Activated CD4-positive, alpha-beta T cell treated with anti-CD3 and anti-CD28 coated beads, Interleukin-2, Interleukin-6, amounts not matched to agents 100 ng/mL and 50 ng/mL, durations not matched to agents 16 hours and 8 hours (primary cell): ENCODE data around the gene FETUB.
"Not testable (repeated sequence)": the region's sequence is repeated elsewhere in the genome, so short reads cannot be mapped to it uniquely, and the experiment has no call there.

Experiments used
- DNase-seq: peaks from one replicate; pipeline ENCODE4 v3.0.0-alpha.2; 2020

Gene FETUB

GRCh38 chr3:186613637-186614265, 26.4 kb upstream of the FETUB start:
- no peak for DNase-seq

- no peak for DNase-seq
These were observed 26.0 kb upstream of the FETUB start for GRCh38 chr3:186614266-186614596.

DNA sequence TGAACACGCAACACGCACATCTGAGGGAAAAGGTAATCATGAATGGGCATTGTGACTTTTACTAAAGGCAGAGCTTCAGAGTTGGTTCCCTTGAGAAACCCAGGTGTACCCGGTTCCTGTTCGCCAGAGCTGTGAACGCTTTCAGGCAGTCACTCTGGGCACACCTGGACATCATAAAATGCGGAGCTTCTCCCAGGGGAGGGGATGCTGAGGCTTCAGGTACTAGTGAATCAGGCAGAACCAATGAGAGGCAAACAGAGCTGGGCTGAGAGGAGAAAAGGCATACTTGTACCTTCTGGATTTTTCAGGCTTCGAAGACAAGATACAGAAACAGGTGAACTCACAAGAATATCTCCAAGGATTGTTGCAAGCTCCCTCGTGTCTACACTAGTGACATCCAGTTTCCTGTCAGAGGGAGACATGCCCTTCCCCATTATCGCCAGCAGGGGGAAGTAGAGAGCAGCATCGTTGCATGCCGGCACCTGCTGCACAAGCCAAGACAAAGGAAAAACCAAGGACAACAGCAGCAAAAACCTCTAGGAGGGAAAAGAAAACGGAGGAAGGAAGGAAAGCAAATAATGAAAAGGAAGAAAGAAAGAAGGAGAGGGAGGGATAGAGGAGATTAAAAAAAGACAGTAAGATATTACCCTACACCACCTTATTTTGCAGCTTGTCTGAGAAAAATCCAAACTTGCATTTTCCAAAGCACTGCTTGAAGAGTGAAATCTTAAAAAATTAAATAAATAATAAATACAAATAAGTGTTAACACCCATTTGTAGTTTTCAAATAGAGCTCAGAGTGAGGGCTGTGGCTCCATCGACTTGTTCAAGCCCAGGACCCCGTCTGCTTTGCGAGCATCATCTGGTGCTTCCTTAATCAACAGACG, 25.4 kb upstream of the FETUB start:
- peak; percentile 89 for DNase-seq

- DNase-seq, result no peak
These were observed 23.9 kb upstream of the FETUB start for GRCh38 chr3:186616299-186616617.

DNA sequence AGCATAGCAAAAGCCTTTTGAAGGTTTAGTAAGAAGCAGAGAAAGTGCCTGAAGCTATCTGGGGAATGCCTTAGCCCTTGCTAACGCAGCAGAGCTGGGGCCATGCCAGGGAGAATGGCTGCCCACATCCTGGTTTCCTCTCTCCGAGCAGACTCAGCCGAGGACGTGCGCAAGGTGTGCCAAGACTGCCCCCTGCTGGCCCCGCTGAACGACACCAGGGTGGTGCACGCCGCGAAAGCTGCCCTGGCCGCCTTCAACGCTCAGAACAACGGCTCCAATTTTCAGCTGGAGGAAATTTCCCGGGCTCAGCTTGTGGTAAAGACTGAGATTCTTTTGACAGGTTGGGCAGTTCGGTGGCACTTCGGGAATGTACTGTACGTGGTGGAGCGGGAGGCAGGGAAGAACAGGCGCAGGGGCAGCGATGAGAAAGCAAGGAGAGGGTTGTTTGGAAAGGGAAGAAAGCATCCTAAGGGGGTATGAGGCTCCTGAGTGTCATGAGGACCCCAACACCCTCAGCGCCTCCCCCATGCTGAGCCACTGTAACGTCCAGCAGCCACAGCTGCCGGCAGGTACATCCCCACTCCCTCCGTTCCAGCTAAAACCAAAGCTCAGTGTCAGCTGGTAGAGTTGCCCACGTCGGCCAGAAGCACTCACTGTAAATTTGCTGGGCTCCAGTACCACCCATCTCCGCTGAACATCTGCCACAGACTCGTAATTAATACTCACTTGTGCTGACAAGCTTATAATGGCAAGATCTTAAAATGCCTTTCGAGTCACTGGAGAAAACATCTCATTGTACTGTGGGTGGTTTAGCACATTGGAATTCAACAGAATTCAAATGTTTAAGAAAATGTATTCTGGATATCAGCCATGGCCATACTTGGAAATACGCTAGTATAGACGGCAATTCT, 22.9 kb upstream of the FETUB start:
- DNase-seq, result peak; percentile 91

DNA sequence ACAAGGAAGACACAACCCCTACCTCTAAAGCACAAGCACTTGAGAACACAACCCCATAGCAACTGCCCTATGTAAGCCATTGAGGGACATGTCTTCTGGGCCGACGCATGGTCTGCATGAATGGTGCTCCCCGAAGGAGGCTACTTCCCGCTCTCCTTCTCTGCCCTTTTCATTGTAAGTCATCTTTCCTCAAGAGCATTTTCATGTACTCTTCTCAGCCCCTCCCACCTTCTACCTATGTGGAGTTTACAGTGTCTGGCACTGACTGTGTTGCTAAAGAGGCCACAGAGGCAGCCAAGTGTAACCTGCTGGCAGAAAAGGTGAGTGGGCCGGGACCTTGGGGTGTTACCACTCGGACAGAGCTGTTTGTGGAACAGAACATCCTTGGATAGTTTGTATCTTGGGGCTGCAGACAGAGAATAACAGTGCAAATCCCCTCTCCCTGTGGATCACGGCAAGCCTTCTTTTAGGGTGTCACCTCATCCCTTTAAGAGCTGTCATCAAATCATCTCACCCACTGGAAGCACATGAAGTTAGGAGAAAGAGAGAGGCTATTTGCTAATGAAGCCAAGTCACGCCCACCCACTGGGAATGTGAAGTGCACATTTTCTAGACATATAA, 21.8 kb upstream of the FETUB start:
- DNase-seq, result no peak

DNA sequence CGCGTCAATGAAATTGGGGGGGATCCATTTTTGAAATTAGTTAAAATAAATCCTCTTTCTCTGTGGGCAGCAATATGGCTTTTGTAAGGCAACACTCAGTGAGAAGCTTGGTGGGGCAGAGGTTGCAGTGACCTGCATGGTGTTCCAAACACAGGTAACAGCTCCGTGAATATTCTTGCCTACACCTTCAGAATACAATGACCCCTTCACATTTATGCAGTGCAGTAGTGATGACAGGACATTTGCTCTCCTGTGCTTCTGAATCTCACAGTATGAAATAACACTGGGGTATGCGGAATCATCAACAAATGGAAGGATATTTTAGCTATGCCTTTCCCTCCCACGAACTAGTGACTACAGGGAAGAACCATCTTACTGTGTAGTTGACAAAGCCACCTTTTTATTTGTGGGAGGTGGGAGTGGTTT, 20.4 kb upstream of the FETUB start:
- no peak for DNase-seq

GRCh38 chr3:186620213-186621092, 19.7 kb upstream of the FETUB start:
- DNase-seq, result no peak

- DNase-seq, result no peak
These were observed 18.1 kb upstream of the FETUB start for GRCh38 chr3:186621894-186622650.

DNA sequence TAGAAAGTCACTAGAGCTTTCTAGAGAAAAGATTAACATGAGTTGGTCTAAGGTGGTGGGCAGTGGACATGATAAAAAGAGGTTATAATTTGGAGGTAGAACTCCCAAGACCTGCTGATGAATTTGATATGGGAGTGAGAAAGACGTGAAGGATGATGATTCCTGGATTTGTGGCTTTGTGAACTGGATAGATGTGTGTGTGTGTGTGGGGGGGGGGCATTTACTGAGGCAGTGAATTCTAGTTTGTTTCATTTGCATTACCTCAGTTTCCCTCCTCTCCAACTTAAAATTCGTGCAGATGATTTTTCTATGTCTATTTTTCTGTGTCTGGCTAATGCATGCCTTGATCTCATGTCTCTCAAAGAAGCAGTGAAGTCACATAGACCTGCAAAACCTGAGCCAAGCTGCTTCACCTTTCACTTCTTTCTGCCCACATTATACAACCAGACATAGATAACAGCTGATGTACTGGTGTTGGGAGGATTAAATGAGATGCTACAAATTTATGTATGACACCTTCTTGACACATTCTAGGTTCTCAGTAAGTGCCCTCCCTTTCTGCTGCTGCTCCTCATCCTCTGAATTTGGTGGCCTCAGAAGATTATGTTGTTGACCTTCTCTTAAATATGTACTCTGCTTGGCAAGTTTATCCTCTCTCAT, 17.4 kb upstream of the FETUB start:
- DNase-seq, result no peak

DNA sequence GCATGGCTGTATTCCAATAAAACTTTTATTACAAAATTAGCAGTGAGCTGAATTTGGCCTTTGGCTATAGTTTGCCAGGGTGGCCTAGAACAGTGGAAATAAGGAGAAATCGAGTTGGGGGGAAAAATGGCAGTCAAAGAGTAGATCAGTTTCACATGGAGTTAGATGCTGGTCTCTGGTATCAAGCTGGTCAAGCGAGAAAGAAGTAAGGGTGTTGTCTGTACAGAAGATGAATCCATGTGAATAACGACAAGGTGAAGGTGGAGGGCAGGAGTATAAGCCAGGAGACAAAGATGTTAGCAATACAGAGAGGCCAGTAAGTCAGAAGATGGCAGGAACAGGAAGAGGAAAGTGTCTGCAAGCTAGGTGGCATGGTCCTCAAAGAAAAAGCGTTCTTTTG, 15.6 kb upstream of the FETUB start:
- no peak for DNase-seq

DNA sequence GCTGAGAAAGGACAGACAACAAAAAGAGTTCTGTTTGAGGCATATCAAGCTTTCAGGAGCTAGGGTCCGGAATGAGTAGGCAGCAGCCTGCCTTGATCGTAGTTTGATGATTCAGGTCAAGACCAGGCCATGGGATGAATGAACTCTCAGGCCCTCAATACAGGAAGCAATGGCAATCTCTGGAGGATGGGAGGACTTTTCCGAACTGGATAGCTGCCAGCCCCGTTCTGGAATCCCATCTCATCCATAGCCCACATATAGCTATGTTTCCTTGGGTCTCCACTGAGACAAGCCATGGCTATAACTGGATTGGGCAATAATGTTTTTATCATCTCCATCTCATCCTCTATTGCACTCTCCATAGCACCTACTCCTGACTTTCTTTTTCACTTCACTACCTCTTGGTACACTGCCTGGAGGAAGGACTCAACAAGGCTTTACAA, 14.6 kb upstream of the FETUB start:
- DNase-seq, result no peak

- DNase-seq, result no peak
These were observed 13.8 kb upstream of the FETUB start for GRCh38 chr3:186626254-186626847.

DNA sequence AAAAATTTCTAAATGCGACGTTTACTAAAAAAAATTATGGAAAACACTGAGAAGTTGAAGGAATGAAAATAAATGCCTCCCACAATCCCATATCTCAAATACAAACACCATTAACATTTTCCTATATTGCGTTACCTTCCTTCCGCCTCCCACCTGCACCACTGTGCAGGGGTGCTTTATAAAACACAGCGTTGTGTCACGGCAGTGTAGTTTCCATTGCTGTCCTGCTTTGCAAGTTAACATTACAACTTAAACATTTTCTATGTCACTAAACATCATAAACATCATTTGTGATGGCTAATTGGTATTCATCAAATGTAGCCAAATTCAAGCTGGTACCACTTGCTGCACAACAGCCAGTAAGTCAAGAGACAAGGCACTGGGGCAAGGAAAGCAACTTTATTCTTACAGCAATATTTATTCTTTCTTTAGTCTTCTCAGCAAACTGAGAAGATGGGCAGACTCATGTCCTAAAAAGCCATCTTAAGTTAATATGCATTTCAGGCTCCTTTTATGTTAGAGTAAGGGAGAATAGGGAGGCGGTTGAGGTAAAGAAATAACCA, 12.3 kb upstream of the FETUB start:
- DNase-seq, result no peak

- no peak for DNase-seq
These were observed 11.4 kb upstream of the FETUB start for GRCh38 chr3:186628756-186629155.

- no peak for DNase-seq
These were observed 9.1 kb upstream of the FETUB start for GRCh38 chr3:186630950-186631641.

DNA sequence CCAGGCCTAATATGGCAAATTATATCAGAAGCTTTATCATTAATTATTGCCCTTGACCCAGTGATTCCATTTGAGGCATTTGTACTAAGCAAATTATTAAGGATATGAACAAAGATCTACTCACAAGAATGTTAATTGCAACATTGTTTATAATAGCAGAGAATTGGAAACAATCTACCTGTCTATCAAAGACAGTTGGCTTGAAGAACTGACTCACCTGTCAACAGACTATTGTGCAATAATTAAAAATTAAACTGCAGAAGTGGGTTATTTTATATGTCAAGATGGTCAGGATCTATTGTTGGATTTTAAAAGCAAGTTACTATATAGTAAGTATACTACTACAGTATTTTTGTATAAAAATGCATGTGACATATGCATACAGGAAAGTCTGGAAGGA, 6.7 kb upstream of the FETUB start:
- DNase-seq, result no peak

DNA sequence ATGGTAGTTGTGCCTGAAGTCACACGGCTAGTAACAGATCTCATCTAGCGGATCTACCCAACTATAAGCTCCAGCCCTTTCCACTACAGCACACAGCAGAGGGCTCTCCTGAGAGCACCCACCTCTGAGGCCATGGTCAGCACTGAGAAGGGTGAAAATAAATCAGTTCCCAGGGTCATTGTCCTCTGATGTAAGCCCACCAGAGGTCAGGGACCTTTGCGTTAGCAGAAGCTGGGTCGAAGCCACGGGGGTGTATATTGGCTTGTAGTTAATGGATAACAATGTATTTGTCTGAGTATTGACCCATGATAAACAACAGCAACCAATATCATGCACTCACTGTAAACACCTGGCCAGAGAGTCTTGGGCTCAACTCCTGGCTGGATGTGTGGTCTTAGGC, 6.0 kb upstream of the FETUB start:
- DNase-seq, result not testable (repeated sequence)

GRCh38 chr3:186635532-186635931, 4.7 kb upstream of the FETUB start:
- DNase-seq, result no peak
